GM12865 (cell line): Measurements from ENCODE around the gene GPR68.

Source experiments
- DNase-seq: peaks from one replicate; pipeline ENCODE4 v3.0.0; 2010; ENCODE audit warnings: low read depth
- H3K4me3 ChIP-seq: 2 replicates; pipeline ENCODE4 v1.5.1; 2011; ENCODE audit warnings: mild to moderate bottlenecking, low read depth, low read length, control low read depth
- CTCF ChIP-seq: IDR thresholded peaks from 2 replicates; pipeline ENCODE4 v1.5.1; 2011; ENCODE audit warnings: low read length, control low read depth, low read depth, inconsistent platforms; ENCODE audit not compliant: insufficient read depth; ENCODE audit errors: missing control alignments

GPR68 gene

GRCh38 chr14:91216731-91217226, 27.7 kb downstream of the GPR68 start:
- H3K4me3 ChIP-seq, result no peak overlapping the region
- no peak for DNase-seq
- no peak for TF ChIP-seq CTCF

- H3K4me3 ChIP-seq, result no peak overlapping the region
- no peak for DNase-seq
- no peak for TF ChIP-seq CTCF
Measured at GRCh38 chr14:91215381-91215780, 29.1 kb downstream of the GPR68 start.

- no peak overlapping the region for H3K4me3 ChIP-seq
- no peak for TF ChIP-seq CTCF
- DNase-seq, result no peak
Measured at GRCh38 chr14:91214306-91214705, 30.2 kb downstream of the GPR68 start.

GRCh38 chr14:91211017-91211416, 33.5 kb downstream of the GPR68 start:
- no peak for TF ChIP-seq CTCF
- no peak for DNase-seq
- H3K4me3 ChIP-seq, result no peak overlapping the region

- no peak for TF ChIP-seq CTCF
- no peak for DNase-seq
- H3K4me3 ChIP-seq, result no peak overlapping the region
Measured at GRCh38 chr14:91207008-91207407, 37.5 kb downstream of the GPR68 start.

- no peak for DNase-seq
- TF ChIP-seq CTCF, result no peak
- H3K4me3 ChIP-seq, result no peak overlapping the region
Measured at GRCh38 chr14:91205459-91205858, 39.0 kb downstream of the GPR68 start.

- TF ChIP-seq CTCF, result no peak
- no peak for DNase-seq
- no peak overlapping the region for H3K4me3 ChIP-seq
Measured at GRCh38 chr14:91204657-91205056, 39.8 kb downstream of the GPR68 start.
